DMS114 treated with DMSO at 0.1 percent for 48 hours (cell line): ENCODE data around the gene TOMM22.
A peak's percentile ranks its signal among the peaks of the same experiment; 100 is the strongest.

Experiments
- DNase-seq: peaks from one replicate; lab custom pipeline; 2025; ENCODE audit not compliant: unreplicated experiment; lab: John Stamatoyannopoulos, UW

The TOMM22 gene

GRCh38 chr22:38715176-38715764 lies 33.5 kb downstream of the TOMM22 start:
- no peak for DNase-seq

DNA sequence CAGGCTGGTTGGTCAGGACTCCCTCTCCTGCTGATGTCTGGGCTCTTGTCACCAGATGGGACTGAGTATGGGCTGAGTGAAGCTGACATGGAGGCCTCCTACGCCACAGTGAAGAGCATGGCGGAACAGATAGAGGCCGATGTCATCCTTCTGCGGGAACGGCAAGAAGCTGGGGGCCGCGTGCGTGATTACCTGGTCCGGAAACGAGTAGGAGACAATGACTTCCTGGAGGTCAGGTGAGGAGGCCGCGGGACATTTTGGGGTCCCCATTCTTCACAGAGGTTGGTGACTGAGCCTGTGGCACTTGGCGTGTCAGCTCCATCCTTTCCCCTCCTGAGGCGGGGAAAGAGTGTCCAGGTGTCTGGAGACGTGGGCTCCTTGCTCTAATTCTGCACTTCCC lies 34.1 kb downstream of the TOMM22 start:
- no peak for DNase-seq

- DNase-seq = no peak
Measured at GRCh38 chr22:38716271-38716670, 34.5 kb downstream of the TOMM22 start.

DNA sequence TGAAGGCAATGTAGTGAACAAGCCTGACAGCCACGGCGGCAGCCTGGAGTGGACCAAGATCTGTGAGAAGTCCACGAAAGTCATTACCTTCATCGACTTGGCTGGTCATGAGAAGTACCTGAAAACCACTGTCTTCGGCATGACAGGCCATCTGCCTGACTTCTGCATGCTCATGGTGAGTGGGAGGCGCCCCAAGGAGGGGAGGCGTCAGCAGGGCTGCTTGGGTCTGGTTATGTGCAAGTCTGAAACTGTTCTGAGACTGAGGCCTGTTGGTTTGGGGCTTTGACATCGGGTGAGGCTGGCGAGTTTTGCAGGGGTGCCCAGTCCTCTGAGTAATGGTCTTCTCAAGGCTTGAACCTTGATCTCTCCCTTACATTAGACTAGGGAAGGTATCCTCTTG lies 35.1 kb downstream of the TOMM22 start:
- no peak for DNase-seq

GRCh38 chr22:38717244-38717643 lies 35.5 kb downstream of the TOMM22 start:
- no peak for DNase-seq

DNA sequence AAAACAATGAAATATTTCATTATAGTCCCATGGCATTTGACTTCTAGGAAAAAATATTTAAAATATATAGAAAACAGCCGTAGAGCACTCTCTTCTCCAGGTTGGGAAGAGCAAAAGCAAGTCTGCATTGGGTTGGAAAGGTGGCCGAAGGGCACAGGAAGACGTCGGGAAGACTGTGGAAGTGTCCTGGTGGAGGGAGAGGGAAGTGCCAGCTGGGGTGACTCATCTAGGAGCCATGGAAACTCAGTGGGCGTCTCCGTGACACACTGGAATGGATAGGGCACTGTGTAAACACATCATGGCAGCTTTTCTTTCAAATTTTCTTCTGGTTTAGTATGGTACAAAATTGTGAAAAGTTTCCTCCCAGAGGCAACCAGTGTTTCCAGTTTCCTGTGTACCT lies 36.7 kb downstream of the TOMM22 start:
- peak; percentile 10 for DNase-seq

GRCh38 chr22:38719196-38719595 lies 37.4 kb downstream of the TOMM22 start:
- DNase-seq = no peak

- DNase-seq = no peak
Measured at GRCh38 chr22:38720350-38720749, 38.6 kb downstream of the TOMM22 start.

GRCh38 chr22:38721551-38721950 lies 39.8 kb downstream of the TOMM22 start:
- no peak for DNase-seq

GRCh38 chr22:38724176-38724575 lies 42.4 kb downstream of the TOMM22 start:
- no peak for DNase-seq

DNA sequence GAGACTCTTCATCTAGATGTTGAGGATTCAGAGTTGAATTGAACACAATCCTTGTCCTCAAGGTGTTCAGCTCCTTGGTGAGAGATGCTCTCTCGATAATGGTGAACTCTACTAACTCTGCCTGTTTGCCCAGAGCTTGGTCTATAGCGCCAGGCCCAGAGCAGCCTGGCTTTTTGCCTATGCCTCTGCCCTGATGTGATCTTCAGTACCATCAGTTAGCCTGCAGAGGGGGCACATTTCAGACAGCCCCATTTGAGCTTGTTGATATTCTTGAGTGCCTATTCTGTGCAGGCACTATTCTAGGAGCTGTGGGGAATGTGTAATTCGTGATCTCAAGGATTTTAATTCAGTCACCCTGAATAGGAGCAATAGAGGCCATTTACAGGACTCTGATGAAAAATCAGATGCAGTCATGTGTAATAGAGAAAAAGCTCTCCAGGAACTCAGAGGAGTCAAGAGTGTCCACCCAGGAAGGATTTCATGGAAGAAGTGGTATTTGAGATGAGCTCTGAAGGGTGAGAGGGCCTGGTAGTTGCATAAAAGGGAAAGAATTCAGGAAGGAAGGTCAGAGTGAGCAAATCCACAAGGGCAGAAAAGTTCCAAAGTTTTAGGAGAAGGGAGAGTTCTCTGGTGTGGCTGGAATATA lies 43.3 kb downstream of the TOMM22 start:
- peak; percentile 7 for DNase-seq

- no peak for DNase-seq
Measured at GRCh38 chr22:38725900-38726655, 44.3 kb downstream of the TOMM22 start.

GRCh38 chr22:38727123-38727522 lies 45.4 kb downstream of the TOMM22 start:
- no peak for DNase-seq

DNA sequence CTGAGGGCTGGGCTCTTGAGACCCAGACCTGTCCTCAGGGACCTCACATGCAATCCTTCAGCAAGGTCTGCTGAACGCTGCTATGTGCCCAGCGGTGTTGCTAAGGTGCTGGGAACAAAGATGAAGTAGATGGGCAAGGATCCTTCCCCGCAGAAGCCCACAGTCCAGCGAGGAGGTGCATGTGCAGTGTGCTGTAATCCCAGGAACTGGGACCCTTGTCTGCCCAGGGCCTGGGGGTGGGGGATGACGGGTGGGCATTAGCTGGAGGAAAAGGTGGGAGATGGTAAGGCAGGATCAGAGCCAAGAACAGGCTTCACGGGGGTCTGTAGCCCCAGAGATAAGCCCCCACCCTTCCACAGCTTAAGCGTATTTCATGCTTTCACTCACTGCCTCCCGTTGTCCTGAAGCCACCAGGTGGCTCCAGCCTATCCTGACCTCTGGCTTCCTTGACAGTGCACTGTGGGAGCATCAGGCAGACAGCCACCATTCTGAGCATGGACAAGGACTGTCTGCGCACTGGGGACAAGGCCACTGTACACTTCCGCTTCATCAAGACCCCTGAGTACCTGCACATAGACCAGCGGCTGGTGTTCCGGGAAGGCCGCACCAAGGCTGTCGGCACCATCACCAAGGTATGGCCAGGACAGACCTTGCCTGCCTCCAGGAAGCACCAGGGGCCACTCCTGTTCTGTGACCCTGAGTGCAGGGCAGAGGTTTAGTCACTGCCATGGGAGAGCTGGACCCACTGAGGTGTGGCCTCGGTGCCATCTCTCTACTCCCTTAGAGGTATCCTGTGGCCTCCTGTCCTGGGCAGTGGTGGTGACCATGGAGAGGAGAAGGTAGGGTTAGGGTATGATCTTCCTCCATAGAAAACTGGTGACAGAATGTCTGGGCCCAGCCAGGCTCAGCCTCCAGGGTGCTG lies 46.0 kb downstream of the TOMM22 start:
- DNase-seq = no peak

DNA sequence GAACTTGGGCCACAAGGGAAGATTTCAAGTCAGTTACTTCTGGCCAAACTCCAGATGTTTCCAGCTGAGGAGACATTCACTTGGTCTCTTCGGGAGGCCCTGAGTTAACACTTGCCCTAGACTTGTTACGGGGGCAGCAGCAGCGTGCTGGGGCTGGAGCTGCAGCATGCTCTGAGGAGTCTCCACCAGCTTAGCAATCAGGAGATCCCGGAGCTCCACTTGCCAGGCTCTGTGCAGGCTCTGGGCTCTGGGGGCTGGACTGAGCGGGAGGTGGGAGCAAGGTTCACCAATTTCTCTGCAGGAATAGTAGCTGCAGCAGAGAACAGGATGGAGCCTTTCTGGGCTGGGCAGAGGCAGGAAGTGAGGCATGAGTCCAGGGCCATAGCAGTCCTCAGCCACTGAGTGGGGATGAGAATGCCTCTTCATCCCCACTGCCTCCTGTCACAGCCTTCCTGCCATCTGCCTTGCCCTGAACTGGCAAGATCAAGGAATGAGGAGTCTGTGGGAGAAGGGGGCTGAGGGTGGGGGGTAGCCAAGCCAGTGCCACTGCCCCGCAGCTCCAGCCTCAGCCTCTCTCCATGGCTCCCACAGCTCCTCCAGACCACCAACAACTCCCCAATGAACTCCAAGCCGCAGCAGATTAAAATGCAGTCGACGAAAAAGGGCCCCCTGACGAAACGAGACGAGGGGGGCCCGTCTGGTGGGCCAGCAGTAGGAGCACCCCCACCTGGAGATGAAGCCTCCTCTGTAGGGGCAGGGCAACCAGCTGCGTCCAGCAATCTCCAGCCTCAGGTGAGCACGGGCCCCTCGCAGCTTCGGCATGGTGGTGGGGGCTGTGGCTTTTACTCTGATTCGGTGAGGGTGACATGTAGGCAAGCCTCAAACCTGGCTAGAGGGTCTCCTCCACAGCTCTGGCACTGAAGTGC lies 47.4 kb downstream of the TOMM22 start:
- DNase-seq = no peak

DNA sequence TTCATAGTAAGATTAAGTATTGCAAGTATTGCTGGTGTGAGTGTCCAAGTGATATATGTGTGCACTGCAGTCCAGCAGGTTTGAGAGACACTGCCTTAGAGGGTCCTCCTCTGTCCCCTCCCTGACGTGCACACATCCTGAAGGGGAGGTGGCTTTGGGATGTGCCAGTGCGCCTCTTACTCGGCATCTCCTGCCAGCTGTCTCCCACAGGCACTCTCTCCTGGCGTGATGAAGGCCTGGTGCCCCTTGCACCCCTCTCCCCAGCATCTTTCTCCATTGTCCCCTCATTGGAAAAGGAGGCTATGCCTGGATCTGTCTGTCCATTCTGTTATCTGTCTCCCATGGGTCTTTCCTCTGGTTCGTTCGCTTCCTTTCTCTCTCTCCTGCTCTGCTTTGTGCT lies 48.2 kb downstream of the TOMM22 start:
- no peak for DNase-seq

DNA sequence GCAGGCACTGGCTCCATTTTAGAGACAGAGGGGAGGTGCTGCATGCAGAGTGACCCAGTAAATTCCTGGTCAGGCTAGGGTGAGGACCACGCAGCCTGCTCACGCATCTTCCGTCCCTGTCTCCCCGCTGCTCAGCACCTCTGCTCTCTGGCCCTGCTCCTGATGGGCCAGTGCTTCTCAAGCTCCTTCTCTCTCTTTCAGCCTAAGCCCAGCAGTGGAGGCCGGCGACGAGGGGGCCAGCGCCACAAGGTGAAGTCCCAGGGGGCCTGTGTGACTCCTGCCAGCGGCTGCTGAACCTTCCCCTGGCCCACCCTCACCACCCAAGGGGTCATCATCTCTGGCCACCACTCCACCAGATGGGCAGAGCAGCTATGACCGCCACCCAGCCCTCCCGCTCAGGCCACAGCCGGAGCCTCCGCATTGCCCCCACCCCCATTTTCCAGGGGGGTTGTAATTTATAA lies 48.7 kb downstream of the TOMM22 start:
- DNase-seq = no peak

GRCh38 chr22:38731703-38732161 lies 50.0 kb downstream of the TOMM22 start:
- DNase-seq = no peak

DNA sequence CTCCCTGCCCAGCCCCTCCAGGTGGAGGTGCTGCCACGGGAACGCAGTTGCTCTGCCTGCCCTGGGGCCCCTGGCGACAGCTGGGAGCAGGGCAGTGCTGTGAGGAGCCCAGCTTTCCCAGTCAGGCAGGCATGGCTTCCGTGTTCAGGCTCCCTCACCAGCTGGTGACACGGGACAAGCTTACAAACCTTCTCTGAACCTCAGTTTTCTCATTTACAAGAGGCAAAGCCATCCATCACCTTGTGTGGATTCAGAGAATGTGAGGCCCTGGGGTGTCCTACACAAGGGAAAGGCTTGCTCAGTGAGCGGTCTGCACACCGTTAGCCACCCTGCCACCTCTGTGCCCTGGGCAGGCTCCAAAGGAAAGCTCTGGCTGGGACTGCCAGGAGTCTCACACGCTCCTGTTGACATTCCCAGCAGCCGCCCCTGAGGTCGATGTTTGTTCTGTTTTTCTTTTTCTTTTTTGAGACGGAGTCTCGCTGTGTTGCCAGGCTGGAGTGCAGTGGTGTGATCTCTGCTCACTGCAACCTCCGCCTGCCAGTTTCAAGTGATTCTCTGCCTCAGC lies 50.6 kb downstream of the TOMM22 start:
- DNase-seq = no peak

DNA sequence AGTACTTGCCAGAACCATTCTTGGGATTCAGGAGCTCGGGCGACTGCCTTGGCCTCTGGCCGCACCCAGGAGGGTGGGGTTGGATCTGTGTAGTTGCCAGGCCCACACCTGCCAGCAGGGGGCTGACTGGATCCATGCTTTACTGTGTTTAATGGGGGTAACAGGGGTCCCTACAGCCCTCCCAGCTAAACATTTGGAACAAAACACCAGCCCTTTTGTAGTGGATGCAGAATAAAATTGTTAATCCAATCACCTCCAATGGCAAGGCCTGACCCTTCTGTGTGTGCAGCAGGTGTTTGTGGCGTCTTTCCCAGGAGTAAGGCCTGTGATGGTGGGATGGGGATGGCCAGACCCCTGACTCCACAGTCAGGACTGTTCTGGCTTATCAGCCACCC lies 51.6 kb downstream of the TOMM22 start:
- no peak for DNase-seq
